ENCODE results near the gene EPDR1.

Gene EPDR1

DNA sequence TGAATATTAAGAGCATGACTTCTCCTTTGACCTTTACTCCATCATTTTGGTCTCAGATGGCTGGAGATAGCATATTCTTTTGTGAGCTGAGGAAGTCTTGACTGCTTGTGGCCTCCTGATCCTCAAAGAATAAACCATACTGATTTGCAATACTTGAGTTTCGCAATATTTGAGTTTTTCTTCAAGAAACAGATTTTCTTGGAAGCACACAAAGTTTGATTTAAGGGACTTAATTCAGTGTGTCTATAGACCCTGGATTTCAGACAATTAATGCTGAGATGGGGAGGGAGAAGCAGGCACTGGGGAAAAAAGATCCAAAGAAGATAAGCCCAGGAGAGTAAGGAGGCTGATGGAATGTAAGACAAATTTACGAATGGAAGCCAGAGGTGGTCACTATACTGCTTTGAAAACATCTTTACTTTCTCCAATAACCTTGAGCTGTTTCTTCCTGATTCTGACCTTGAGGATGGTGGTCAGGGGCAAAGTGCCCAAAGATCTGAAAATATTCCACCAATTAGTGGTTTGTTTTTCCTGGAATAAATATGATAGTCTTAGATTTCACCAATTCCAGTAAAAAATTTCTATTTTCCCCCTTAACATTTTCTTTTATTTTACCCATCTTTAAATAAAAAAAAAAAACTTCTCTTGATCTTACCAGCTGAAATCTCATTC is 7.5 kb downstream of the EPDR1 start:
- TF ChIP-seq, protein P1, sequence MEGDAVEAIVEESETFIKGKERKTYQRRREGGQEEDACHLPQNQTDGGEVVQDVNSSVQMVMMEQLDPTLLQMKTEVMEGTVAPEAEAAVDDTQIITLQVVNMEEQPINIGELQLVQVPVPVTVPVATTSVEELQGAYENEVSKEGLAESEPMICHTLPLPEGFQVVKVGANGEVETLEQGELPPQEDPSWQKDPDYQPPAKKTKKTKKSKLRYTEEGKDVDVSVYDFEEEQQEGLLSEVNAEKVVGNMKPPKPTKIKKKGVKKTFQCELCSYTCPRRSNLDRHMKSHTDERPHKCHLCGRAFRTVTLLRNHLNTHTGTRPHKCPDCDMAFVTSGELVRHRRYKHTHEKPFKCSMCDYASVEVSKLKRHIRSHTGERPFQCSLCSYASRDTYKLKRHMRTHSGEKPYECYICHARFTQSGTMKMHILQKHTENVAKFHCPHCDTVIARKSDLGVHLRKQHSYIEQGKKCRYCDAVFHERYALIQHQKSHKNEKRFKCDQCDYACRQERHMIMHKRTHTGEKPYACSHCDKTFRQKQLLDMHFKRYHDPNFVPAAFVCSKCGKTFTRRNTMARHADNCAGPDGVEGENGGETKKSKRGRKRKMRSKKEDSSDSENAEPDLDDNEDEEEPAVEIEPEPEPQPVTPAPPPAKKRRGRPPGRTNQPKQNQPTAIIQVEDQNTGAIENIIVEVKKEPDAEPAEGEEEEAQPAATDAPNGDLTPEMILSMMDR (IDR thresholded peaks at IDR 0.05; ENCODE audit: low read depth, low read length): no peak
- H3K4me3 ChIP-seq (replicated peaks in 1 of 2; ENCODE audit: low read depth in 2 of 2, low read length in 2 of 2): no peak overlapping the region
- DNase-seq (ENCODE audit: low read depth in 2 of 2): peak in 1 of 2 donors; percentile 34

DNA sequence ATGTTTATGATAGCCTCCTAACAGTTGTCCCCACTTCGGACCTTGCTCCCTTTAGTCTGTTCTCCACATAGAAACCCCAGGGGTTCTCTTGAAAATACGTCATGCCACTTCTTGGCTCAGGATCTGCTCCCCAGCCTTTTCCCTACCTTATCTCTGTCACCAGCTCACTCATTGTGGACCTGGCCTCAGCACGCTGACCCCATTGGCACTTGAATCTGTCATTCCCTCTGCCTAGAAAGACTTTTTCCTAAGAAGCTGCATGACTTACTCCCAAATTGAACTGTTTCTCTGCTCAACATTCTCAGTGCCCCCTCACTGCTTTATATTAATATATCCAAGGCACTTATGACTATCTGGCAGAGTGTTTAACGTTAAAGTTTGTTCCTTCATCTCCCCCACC is 8.4 kb downstream of the EPDR1 start:
- no peak for DNase-seq (ENCODE audit: low read depth in 2 of 2)
- H3K4me3 ChIP-seq (replicated peaks in 1 of 2; ENCODE audit: low read depth in 2 of 2, low read length in 2 of 2): no peak overlapping the region
- TF ChIP-seq, protein P1 (IDR thresholded peaks at IDR 0.05; ENCODE audit: low read depth, low read length): no peak

DNA sequence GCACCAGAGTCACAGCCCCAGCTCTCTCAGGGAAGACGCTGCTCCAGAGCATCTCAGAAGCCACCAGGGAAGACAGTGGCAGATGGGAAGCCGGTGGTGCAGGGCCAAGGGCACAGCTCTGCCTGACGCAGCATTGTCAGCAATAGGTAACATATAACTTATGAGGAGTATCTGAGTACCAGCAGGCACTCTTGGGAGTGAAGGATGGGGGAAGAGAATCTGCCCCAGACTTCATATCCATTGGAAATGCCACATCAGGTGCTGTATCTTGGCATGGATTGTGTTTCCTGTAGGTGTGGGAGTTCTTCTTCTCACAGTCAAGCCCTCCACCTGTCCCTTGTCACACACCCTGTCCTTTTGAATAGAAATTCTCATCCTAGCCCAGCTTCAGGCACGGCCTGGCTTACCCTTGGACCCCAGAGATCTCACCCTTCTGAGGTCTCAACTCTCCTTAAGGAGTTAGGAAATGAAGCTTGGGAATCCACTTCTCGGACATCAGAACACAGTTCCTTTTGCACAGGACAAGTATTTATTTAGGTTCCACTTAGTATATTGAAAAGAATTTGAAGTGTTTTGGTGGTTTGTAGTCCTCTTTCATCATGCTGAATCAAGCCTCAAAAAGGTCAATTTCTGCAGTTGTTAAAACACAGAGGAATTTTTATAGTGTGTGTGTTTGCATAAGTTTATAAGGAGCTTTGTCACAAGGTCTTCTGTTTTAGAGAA is 9.9 kb downstream of the EPDR1 start:
- DNase-seq (ENCODE audit: low read depth in 2 of 2): peak in 1 of 2 donors; percentile 73
- TF ChIP-seq, protein P1 (IDR thresholded peaks at IDR 0.05; ENCODE audit: low read depth, low read length): no peak

DNA sequence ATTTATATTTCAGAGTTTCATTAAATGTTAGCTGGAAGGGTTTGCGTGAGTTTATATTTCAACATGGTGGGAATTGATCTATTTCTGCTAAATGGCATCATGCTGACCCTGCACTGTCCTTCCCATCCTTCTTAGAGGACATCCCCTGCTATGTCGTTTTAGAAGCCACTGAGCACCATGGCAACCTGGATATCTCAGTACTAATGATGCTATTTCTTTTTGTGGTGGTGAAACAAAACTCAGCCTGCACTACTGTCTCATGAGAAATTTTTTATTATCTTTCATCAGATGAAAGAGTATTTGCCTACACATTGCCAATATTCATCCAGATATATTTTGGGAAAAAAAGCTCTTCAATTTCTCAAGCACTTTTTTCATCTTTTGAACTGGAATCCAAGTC is 12.1 kb downstream of the EPDR1 start:
- TF ChIP-seq, protein P1 (IDR thresholded peaks at IDR 0.05; ENCODE audit: low read depth, low read length): no peak
- H3K4me3 ChIP-seq (replicated peaks in 1 of 2; ENCODE audit: low read depth in 2 of 2, low read length in 2 of 2): no peak overlapping the region
- no peak for DNase-seq (ENCODE audit: low read depth in 2 of 2)

More for the DNA sequence above, 9.9 kb downstream of the EPDR1 start:
- H3K4me3 ChIP-seq (replicated peaks in 1 of 2; ENCODE audit: low read depth in 2 of 2, low read length in 2 of 2): no peak overlapping the region

DNA sequence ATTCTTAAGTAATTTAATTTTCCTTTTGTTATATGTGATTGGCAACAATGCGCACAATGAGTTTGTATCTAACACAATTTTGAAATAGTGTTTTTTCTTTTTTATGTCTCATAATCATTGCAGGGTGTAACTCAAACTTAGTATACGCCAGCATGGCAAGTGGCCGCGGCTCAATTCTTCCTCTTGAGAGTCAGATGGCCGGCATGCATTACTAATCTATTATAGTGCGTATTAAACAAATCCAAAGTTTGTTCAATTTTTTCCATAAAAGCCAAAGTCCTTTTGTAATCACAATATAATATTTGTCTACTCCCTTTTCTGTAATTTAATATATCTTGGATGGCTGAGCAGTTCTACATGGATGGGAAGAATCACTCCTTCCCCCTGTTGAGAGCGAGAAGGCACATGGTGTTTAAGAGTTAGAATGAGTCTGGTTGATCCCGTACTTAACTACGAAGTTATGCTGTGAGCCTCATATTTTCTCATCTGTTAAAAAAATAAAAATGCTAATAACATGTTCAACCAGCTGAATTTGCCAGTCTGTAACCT is 12.7 kb downstream of the EPDR1 start:
- H3K4me3 ChIP-seq (replicated peaks in 1 of 2; ENCODE audit: low read depth in 2 of 2, low read length in 2 of 2): no peak overlapping the region
- no peak for DNase-seq (ENCODE audit: low read depth in 2 of 2)
- TF ChIP-seq, protein P1 (IDR thresholded peaks at IDR 0.05; ENCODE audit: low read depth, low read length): no peak

DNA sequence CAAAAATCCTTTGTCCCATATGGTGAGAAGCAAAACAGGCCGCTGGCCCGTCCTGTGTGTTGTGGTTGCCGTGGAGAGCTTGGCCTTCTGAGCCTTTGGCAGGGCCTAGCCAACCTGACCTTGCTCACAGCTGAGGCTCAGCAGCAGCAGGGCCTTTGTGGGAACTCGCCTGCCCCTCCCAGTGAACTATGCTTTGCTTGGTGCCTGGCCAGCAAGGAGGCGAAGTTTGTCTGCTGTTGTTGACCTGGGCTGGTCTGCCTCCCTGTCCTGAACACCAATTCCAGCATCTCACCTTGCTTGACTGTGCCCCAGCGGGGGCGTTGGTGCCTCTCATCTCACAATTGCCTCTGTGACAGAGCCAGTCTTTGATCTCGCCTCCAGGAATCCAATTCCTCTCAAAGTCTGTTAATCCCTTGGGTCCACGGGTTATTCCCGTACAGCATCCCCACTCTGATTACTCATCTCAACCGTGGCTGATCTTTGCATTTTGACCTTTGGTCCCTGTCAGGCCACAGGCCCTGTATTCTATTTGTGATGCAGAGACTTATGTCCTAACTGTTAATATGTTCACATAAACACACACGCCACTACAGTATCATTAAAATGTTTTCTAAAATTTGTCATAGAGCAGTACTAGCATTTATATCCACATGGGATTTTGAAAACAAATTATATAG is 22.6 kb downstream of the EPDR1 start:
- DNase-seq (ENCODE audit: low read depth in 2 of 2): peak; percentile 65 to 79
- TF ChIP-seq, protein P1 (IDR thresholded peaks at IDR 0.05; ENCODE audit: low read depth, low read length): no peak
- H3K4me3 ChIP-seq (replicated peaks in 1 of 2; ENCODE audit: low read depth in 2 of 2, low read length in 2 of 2): no peak overlapping the region
